ENCODE data around the gene TUBA1B. TPM values are rescaled to one million over a fixed set of nuclear protein-coding genes. Genes with fewer than 3 reads are reported as not detected.

Gene TUBA1B
- total RNA-seq, 1 donor from 2014 or later: 536 TPM

- ATAC-seq: no peak
Measured at GRCh38 chr12:49089821-49090773, 41.1 kb downstream of the TUBA1B start.

- ATAC-seq: no peak
Measured at GRCh38 chr12:49088932-49089330, 42.3 kb downstream of the TUBA1B start.

GRCh38 chr12:49088150-49088931 lies 42.9 kb downstream of the TUBA1B start:
- ATAC-seq: peak; percentile 89

GRCh38 chr12:49086116-49086515 lies 45.1 kb downstream of the TUBA1B start:
- ATAC-seq: no peak

- no peak for ATAC-seq
Measured at GRCh38 chr12:49084438-49084837, 46.8 kb downstream of the TUBA1B start.

GRCh38 chr12:49079793-49080192 lies 51.4 kb downstream of the TUBA1B start:
- ATAC-seq: no peak

Other genes with a start within 250 kb of the TUBA1B start
- 13.1 TPM for gene FKBP11, start 205.9 kb downstream of the TUBA1B start, total RNA-seq
- gene ARF3, start 173.9 kb downstream of the TUBA1B start, total RNA-seq: 144 TPM
- 0.48 TPM for gene WNT10B, start 159.7 kb downstream of the TUBA1B start, total RNA-seq
- gene WNT1, start 153.1 kb downstream of the TUBA1B start, total RNA-seq: not detected
- gene DDN, start 132.0 kb downstream of the TUBA1B start, total RNA-seq: 0.28 TPM
- gene PRKAG1, start 112.6 kb downstream of the TUBA1B start, total RNA-seq: 52.8 TPM
- 48.2 TPM for gene KMT2D, start 70.6 kb downstream of the TUBA1B start, total RNA-seq
- gene RHEBL1, start 61.4 kb downstream of the TUBA1B start, total RNA-seq: 0.44 TPM
- 0.12 TPM for gene DHH, start 36.6 kb downstream of the TUBA1B start, total RNA-seq
- 24.4 TPM for gene LMBR1L, start 20.5 kb downstream of the TUBA1B start, total RNA-seq
- 14.0 TPM for gene TUBA1A, start 57.7 kb upstream of the TUBA1B start, total RNA-seq
- 755 TPM for gene TUBA1C, start 133.7 kb upstream of the TUBA1B start, total RNA-seq
- 0.64 TPM for gene PRPH, start 163.8 kb upstream of the TUBA1B start, total RNA-seq
- 23.6 TPM for gene TROAP, start 191.9 kb upstream of the TUBA1B start, total RNA-seq
- gene C1QL4, start 205.8 kb upstream of the TUBA1B start, total RNA-seq: not detected
- gene DNAJC22, start 215.5 kb upstream of the TUBA1B start, total RNA-seq: 0.16 TPM
- gene SPATS2, start 236.1 kb upstream of the TUBA1B start, total RNA-seq: 12.4 TPM